HG02763 (cell line): ENCODE results near the gene NT5C1B.
A peak's percentile ranks its signal among the peaks of the same experiment; 100 is the strongest.

Experiments used
- ATAC-seq: cut with Tn5 transposase; IDR thresholded peaks from one replicate; pipeline ENCODE4 v1.9.1; 2021; ENCODE audit warnings: mild to moderate bottlenecking, moderate library complexity; ENCODE audit not compliant: unreplicated experiment

Gene NT5C1B

GRCh38 chr2:18552351-18553077, 36.9 kb downstream of the NT5C1B start:
- no peak for ATAC-seq

DNA sequence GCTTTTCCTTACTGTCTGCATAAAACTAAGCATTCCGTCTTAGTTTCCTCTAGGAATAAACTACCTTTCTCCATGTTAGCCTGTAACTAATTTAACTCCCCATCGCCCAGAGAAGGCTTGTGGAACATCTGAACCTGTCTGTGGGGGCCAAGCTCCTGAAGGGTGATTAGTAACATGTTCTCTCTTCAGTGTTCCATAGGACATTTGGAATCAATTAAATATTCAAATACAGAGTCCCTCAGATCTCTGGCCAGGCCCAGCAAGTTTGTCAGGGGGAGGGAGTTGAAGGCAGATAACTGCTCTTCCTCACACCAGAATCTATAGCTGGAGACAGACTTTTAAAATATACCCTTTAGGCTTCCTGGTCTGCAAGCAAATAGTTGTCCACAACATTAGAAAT, 37.7 kb downstream of the NT5C1B start:
- ATAC-seq = no peak

GRCh38 chr2:18551169-18551568, 38.2 kb downstream of the NT5C1B start:
- no peak for ATAC-seq

- no peak for ATAC-seq
These were observed 38.9 kb downstream of the NT5C1B start for GRCh38 chr2:18550433-18550832.

DNA sequence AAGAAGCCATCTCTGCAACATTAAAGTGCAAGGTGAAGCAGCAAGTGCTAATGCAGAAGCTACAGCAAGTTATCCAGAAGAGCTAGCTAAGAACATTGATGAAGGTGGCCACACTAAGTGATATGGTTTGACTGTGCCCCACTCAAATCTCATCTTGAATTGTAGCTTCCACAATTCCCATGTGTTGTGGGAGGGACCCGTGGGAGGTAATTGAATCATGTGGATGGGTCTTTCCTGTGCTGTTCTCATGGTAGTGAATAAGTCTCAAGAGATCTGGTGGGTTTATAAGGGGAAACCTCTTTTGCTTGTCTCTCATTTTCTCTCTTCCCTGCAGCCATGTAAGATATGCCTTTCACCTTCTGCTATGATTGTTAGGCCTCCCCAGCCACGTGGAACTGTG, 40.3 kb downstream of the NT5C1B start:
- no peak for ATAC-seq

DNA sequence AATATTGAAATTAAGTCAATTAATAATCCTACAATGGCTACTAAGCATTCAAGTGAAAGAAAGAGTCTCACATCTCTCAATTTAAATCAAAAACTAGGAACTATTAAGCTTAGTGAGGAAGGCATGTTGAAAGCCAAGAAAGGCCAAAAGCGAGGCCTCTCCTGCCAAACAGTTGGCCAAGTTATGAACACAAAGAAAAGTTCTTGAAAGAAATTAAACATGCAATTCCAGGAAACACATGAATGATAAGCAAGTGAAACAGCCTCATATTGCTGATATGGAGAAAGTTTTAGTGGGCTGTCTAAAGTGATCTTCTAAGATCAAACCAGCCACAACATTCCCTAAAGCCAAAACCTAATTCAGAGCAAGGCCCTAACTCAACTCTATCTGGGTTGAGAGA, 40.7 kb downstream of the NT5C1B start:
- ATAC-seq = no peak

DNA sequence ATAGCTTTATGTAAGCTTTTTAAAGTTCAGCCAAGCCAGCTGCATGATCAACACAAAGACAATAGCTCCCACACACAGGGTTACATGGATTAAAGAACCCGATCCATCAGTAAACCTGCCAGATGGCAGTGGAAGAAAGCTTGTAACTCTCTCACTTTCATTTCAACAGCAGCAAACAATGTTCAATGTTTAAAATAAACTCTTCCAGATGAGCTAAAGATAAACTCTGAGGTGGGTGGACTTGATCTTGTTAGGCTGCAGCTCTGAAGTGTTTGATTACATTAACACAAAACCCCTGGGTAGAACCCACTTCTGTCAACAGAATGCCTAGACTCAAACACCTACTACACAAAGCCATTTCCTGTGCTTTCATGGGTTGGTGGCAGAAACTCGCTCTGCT, 42.8 kb downstream of the NT5C1B start:
- ATAC-seq = no peak

- no peak for ATAC-seq
These were observed 44.0 kb downstream of the NT5C1B start for GRCh38 chr2:18545384-18545783.

DNA sequence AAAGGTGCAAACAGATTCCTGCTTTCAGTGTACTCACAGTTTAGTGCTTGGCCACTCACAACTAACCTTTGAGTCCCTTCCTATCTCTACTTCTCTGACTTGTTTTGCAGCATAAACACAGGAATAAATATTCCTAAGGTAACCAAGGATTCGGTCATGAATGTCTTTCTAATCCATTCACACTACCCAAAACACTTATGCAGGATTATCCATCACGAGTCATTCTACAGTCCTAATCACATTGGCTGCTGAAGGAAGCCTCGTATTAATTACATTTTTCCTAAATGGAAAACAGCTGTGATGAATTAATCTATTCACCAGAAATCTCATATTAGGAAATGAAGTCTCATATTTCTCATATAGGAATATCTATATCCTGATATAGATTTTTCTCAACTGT, 45.2 kb downstream of the NT5C1B start:
- ATAC-seq = no peak

DNA sequence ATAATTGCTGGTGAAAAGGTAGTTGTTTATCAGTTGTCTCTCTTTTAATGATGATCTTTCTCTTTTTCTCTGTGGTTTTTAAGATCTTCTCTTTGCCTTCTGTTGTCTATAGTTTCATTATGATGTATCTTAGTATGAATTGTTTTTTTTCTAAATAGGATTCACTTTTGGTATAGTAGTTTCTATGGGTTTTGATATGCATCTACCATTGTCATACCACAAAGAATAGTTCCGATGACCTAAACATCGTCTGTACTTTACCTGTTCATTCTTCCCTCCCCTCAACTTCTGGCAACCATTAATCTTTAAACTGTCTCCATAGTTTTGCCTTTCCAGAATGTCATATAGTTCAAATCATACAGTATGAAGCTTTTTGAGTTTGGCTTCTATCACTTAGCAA, 48.5 kb downstream of the NT5C1B start:
- no peak for ATAC-seq

DNA sequence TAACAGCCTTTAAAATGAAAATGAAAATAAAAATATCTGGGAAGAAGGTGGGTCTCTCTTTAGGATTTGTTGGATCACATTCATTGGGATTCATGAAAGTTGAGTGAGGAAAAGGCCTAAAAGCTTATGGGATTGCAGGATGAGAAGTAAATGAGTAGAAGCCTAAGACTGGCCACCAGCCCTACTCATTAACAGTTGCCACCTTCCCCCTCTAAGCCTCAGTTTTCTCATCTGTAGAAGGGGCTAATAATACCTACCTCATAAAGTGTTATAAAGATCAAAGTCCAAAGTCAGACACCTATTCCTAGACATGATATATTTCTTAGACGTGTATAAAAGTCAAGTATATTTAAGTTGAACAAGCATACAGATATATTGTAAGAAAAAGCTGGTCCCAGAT, 52.7 kb downstream of the NT5C1B start:
- ATAC-seq = no peak

GRCh38 chr2:18536100-18536499, 53.3 kb downstream of the NT5C1B start:
- no peak for ATAC-seq

DNA sequence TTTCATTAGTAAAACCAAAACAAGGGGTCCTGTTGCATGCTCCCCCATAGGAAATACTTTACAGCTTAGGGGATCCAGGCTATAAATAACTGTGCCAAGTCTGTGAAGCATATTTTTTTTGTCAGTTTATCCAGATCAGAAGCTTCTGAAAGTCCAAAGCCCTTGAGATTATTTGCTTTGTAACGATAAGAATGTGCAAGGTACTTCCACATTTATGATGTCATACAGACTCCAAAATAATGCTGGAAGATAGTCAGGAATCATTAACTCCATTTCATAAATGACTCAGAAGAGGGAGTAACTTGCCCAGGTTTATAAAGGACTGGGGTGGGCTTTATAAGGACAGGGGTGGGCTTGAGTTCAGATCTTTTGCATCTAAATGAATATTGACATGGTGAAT, 58.2 kb downstream of the NT5C1B start:
- no peak for ATAC-seq

DNA sequence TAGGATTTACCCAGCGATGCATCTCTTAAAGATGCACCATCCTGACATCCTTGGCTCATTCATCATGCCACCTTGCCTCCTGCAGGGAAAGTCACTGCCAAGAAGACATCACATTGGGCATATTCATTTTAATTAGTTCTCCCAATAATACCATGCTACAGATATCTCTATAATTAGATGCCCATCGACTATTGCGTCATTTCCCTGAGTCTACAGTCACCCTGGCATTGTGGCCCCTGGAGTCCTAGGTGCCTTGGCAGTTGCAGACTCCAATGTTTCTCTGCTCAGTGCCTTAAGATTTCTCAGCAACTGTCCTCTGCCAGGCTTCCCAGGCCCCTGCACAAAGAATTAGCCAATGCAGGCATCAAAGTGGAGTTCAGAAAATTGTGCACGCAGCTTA, 61.5 kb downstream of the NT5C1B start:
- ATAC-seq = no peak

DNA sequence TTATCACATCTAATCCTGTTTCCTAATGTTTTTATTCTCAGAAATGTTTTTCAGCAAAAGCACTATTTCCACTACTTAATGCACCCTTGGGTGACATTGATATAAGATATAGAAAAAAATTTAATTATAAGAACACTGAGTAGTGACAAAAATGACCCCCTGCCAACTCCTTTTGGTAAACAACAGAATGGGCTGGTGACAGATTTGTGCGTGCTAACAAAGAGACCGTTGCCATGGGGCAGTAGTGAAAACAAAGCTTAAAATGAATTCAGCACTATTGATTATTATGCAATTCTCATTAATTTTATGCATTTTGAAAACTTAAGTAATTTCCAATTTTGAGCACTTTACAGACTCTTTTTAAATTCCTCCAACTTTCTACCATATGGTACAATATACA, 62.0 kb downstream of the NT5C1B start:
- ATAC-seq = no peak

DNA sequence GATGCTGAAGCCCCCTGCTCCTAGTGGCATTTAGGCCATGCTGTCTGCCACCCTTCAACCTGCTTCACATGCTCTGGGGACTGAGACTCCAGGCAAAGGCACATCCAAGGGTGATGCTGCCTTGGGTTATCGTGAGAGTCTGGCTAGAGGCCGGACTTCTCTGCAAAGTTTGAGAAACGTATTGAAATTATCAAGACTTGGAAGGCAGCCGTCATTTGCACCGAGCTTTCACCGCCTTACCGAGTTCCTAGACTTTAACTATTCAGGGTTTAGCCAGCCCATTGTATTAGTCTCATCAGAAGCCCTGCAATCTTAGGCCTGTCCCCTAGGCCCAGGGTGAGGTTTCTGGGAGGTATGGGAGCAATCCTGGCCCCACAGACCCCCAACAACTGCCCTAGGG, 62.9 kb downstream of the NT5C1B start:
- ATAC-seq = no peak

GRCh38 chr2:18525852-18526251, 63.5 kb downstream of the NT5C1B start:
- no peak for ATAC-seq

- no peak for ATAC-seq
These were observed 64.1 kb downstream of the NT5C1B start for GRCh38 chr2:18525236-18525635.

DNA sequence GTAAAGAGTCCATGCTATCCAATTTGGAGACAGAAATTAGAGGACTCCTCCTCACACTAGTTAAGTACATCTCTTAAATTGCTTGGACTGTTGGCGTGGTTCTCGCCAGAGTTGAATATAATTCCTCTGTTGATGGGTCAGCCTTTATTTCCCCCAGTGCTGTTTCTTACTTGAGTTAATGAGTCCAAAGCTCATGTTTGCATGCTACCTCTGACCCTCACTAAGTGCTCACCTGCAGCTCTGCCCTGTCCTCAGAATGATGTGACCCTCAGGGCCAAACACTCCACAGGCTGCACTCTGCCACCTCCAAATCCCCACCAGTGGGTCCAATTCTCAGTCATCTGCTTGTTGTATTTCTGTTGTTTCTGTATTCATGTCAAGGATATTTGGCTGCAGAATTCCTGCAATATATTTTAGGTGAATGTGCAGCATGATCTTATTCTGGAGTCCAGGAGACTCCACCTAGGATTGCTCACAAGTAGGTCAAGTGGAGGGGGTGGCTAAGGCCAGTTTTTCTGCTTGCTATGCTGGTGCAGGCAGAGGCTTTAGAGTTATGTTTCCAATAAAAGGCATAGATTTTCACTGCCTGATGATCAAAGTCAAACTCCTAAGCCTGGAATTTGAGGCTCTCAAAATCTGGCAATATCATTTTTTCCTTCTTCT, 66.8 kb downstream of the NT5C1B start:
- no peak for ATAC-seq

DNA sequence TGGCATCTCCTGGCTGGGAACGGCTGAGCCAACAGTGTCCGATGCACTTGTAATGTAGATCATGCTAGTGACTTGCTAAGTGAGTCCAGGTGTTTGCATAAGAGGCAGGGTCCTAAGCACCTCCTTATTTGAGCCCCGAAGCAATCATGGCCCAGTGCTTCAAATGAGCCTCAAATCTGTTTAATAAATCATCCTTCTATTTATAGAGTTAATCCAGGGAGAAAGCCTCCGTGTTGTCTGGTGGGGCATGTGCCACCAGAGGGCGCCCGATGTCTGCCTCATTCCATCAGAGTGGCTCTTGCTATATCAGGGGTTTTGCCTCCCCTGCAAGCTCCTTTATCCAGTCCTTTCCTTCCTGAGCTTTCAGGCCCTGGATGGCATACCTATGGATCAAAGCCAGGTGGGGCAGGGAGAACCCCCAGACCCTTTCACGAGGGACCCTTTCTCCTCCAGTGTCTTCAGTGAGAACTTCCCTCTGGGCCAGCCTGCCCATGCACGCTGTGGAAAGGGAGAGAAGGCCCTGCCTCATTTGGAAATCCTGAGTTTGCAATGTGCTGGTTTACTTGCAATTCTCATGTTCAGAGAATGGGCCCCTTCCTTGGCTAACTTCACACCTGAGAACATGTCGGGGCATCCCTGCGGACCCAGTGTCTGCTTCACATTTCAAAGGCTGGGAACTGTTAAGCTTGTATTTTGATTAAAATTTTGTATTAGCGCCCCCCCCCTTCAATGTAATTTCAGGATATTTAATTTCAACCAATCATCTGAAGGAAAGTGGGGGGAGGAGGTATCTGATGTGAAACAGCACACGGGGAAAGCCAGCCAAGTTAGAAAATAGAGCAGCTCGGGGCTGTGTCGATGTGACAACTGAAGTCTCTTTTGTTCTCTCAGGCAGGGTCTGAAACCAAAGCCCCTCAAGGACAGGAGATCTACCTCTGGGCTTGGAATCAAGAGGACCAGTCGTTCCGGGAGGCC, 68.6 kb downstream of the NT5C1B start:
- peak; percentile 72 for ATAC-seq

DNA sequence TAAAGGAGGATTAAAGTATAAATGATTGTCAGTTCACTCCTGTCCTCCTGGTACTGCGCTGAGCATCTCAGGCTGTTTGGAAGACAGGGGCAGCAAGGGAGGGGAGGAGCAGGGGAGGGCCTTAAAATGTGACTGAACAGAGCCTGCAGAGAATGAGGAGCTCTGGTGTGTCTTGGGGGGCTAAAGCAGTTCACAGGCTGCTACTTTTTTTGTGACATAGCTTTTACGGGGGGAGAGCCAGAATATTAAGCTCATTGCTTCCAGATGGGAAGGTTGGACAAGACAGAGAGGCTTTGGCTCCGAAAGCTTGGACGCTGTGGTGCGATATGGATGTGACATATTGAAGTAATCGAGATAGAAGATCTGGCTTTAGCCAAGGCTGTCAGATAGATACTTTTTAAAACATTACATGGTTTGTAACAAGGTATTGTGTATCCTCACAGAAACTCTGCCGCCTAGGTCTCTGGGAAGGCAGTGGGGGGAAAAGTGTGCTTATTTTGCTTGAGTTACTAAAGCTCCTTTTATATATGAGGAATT, 69.4 kb downstream of the NT5C1B start:
- ATAC-seq = no peak
